OCI-LY7 (cell line): ENCODE results near the gene DND1. TPM values are rescaled to one million over a fixed set of nuclear protein-coding genes. Genes with fewer than 3 reads are reported as not detected.
A peak's percentile ranks its signal among the peaks of the same experiment; 100 is the strongest.
"Not testable (repeated sequence)": the region's sequence is repeated elsewhere in the genome, so short reads cannot be mapped to it uniquely, and the experiment has no call there.

Source experiments
- Bru-seq: library from RNA; stranded (reverse); fragments of 400-500 nt; gene quantifications from one replicate; lab custom pipeline; 2021; lab: Mats Ljungman, UMichigan
- BruChase-seq, 2 experiments: library from RNA; stranded (reverse); fragments of 400-500 nt; gene quantifications; one replicate each; lab custom pipeline; 2021; lab: Mats Ljungman, UMichigan
- BruUV-seq: library from RNA; stranded (reverse); fragments of 400-500 nt; replicated peaks from 2 replicates; lab custom pipeline; 2021; lab: Mats Ljungman, UMichigan
- CTCF ChIA-PET: fragments of 300-600 bp; sonication (Branson Sonifier 250); formaldehyde crosslinking; loops from one replicate; lab custom pipeline; 2022; ENCODE audit warnings: antibody characterized with exemption; ENCODE audit not compliant: unreplicated experiment; lab: Charles Lee
- POLR2A ChIA-PET: fragments of 300-600 bp; sonication (Branson Sonifier 250); formaldehyde crosslinking; loops from one replicate; lab custom pipeline; 2022; ENCODE audit warnings: antibody characterized with exemption; lab: Charles Lee
- DNase-seq: peaks from one replicate; pipeline ENCODE4 v3.0.0-alpha.2; 2015; ENCODE audit warnings: low spot score
- H2AFZ ChIP-seq: fragments of 200-600 bp; sonication (generic), shearing (Covaris generic); 2 replicates; pipeline ENCODE4 v1.6.1; 2014; ENCODE audit warnings: mild to moderate bottlenecking, antibody characterized with exemption, low read length, moderate library complexity
- H3K27ac ChIP-seq: fragments of 200-600 bp; sonication (generic); 2 replicates; pipeline ENCODE4 v1.5.1; 2014; ENCODE audit warnings: mixed run types, low read depth, mild to moderate bottlenecking, moderate library complexity, low read length, inconsistent platforms; ENCODE audit not compliant: poor library complexity, severe bottlenecking
- H3K36me3 ChIP-seq: fragments of 200-600 bp; sonication (generic); 2 replicates; pipeline ENCODE4 v1.6.1; 2014; ENCODE audit warnings: mild to moderate bottlenecking, antibody characterized with exemption, low read length, moderate library complexity, mixed read lengths; ENCODE audit not compliant: insufficient read depth
- H3K4me1 ChIP-seq: fragments of 200-600 bp; sonication (generic); 2 replicates; pipeline ENCODE4 v1.5.1; 2014; ENCODE audit warnings: mild to moderate bottlenecking, low read length; ENCODE audit not compliant: insufficient read depth, poor library complexity, severe bottlenecking
- H3K4me2 ChIP-seq: fragments of 200-600 bp; sonication (generic); 2 replicates; pipeline ENCODE4 v1.6.1; 2014; ENCODE audit warnings: mild to moderate bottlenecking, low read length
- H3K4me3 ChIP-seq: fragments of 200-600 bp; sonication (generic); 2 replicates; pipeline ENCODE4 v1.5.1; 2014; ENCODE audit warnings: mild to moderate bottlenecking, low read depth, low read length; ENCODE audit not compliant: poor library complexity, severe bottlenecking
- H3K79me2 ChIP-seq: fragments of 200-600 bp; sonication (generic); 2 replicates; pipeline ENCODE4 v1.6.1; 2016; ENCODE audit warnings: low read depth, mild to moderate bottlenecking, low read length, moderate library complexity, mixed read lengths; ENCODE audit not compliant: insufficient read depth
- H3K9me2 ChIP-seq: fragments of 200-600 bp; sonication (generic); 2 replicates; pipeline ENCODE4 v1.6.1; 2016; ENCODE audit warnings: mild to moderate bottlenecking, low read length, mixed read lengths; ENCODE audit not compliant: insufficient read depth
- H3K9me3 ChIP-seq: fragments of 200-600 bp; sonication (generic); 2 replicates; pipeline ENCODE4 v1.6.1; 2014; ENCODE audit warnings: mild to moderate bottlenecking, mixed run types, low read length, mixed read lengths
- H4K20me1 ChIP-seq: fragments of 200-600 bp; sonication (generic); 2 replicates; pipeline ENCODE4 v1.6.1; 2014; ENCODE audit warnings: mild to moderate bottlenecking, antibody characterized with exemption, low read length, moderate library complexity, mixed read lengths; ENCODE audit not compliant: insufficient read depth
- EZH2phosphoT487 ChIP-seq: fragments of 200-600 bp; sonication (generic); IDR thresholded peaks from 2 replicates; pipeline ENCODE4 v1.6.1; 2018; ENCODE audit warnings: low read depth, borderline replicate concordance, mild to moderate bottlenecking, mixed run types, antibody characterized with exemption, low read length, moderate library complexity, mixed read lengths
- intact Hi-C: fragments of 100-400 bp; cut with micrococcal nuclease; formaldehyde crosslinking; loops from one replicate; pipeline ENCODE4 v1.10.0; 2022; ENCODE audit not compliant: unreplicated experiment
- long read RNA-seq: library from polyadenylated mRNA; stranded (forward); transcript quantifications from one replicate; pipeline ENCODE4 v2.0.0, GENCODE V29; 2022
- total RNA-seq, 2 experiments: library from RNA; depleted of rRNA in 1 of 2; stranded (reverse); fragments of >200 nt in 1 of 2; shearing (Covaris generic) in 1 of 2; gene quantifications; 2 replicates each; pipeline ENCODE4 v1.2.3, GENCODE V29; 2014 to 2022
- TF ChIP-seq, protein P1 (sequence below): fragments of 200-600 bp; sonication (generic); conservative IDR thresholded peaks from 2 replicates; pipeline ENCODE4 v1.5.1; 2014; ENCODE audit warnings: mild to moderate bottlenecking, antibody characterized with exemption, low read length, moderate library complexity, mixed read lengths

DND1 gene
- total RNA-seq (2014; rRNA removed; shearing (Covaris generic)), result 2.2 and 3.6 TPM in 2 replicates
- total RNA-seq (2022), result 2.7 and 4.5 TPM in 2 replicates
- Bru-seq, nascent RNA, result percentile 45 among the genes with signal in this experiment
- percentile 47 among the genes with signal in this experiment for BruChase-seq, experiment 1, labeled RNA remaining after a 6-hour chase
- percentile 48 among the genes with signal in this experiment for BruChase-seq, experiment 2, labeled RNA remaining after a 2-hour chase
- long read RNA-seq, partial matches to known transcripts, result 1 of 3 reads
- long read RNA-seq, other reads (novel, unspliced or antisense), result 2 of 3 reads

- no peak for DNase-seq
- intact Hi-C loops, result no loop called here
- TF ChIP-seq, protein P1, sequence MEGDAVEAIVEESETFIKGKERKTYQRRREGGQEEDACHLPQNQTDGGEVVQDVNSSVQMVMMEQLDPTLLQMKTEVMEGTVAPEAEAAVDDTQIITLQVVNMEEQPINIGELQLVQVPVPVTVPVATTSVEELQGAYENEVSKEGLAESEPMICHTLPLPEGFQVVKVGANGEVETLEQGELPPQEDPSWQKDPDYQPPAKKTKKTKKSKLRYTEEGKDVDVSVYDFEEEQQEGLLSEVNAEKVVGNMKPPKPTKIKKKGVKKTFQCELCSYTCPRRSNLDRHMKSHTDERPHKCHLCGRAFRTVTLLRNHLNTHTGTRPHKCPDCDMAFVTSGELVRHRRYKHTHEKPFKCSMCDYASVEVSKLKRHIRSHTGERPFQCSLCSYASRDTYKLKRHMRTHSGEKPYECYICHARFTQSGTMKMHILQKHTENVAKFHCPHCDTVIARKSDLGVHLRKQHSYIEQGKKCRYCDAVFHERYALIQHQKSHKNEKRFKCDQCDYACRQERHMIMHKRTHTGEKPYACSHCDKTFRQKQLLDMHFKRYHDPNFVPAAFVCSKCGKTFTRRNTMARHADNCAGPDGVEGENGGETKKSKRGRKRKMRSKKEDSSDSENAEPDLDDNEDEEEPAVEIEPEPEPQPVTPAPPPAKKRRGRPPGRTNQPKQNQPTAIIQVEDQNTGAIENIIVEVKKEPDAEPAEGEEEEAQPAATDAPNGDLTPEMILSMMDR, result no peak
- no peak for TF ChIP-seq EZH2phosphoT487
- ChIA-PET CTCF (no interaction called here), POLR2A (no interaction called here)
- no peaks in the 10 kb centered on the region for H3K9me3 ChIP-seq
- H3K9me2 ChIP-seq, result no peaks in the 10 kb centered on the region
- no peak within 1 kb of the TSS for H3K27ac ChIP-seq
- no peaks in the 10 kb centered on the region for H3K79me2 ChIP-seq
- H2AFZ ChIP-seq, result no peak within 1 kb of the TSS
- H3K36me3 ChIP-seq, result peaks cover 93% of the 10 kb centered on the region
- no peaks in the 10 kb centered on the region for H4K20me1 ChIP-seq
- no peak within 1 kb of the TSS for H3K4me2 ChIP-seq
- H3K4me1 ChIP-seq, result no peaks in the 10 kb centered on the region
- no TSS peak for BruUV-seq
- H3K4me3 ChIP-seq, result no peak within 1 kb of the TSS
Measured at GRCh38 chr5:140673187-140673976, at the start of gene DND1. TSS of gene DND1 (minus strand) at chr5:140673576. CDS start at chr5:140673542, 34 bp downstream.

GRCh38 chr5:140721395-140721794, 48.0 kb upstream of the DND1 start:
- H3K9me2 ChIP-seq, H3K4me3 ChIP-seq, H3K9me3 ChIP-seq, BruUV-seq, DNase-seq, H3K4me2 ChIP-seq, intact Hi-C loops, H3K4me1 ChIP-seq, POLR2A ChIA-PET, H3K27ac ChIP-seq, H4K20me1 ChIP-seq, H3K36me3 ChIP-seq, H3K79me2 ChIP-seq, CTCF ChIA-PET, H2AFZ ChIP-seq: not testable (repeated sequence)

- H3K27ac ChIP-seq, H4K20me1 ChIP-seq, H3K4me1 ChIP-seq, CTCF ChIA-PET, intact Hi-C loops, H3K36me3 ChIP-seq, H3K79me2 ChIP-seq, H2AFZ ChIP-seq, BruUV-seq, H3K9me3 ChIP-seq, H3K9me2 ChIP-seq, H3K4me3 ChIP-seq, H3K4me2 ChIP-seq, DNase-seq, POLR2A ChIA-PET: not testable (repeated sequence)
Measured at GRCh38 chr5:140720738-140721137, 47.4 kb upstream of the DND1 start.
